Endothelial cell of umbilical vein (primary cell): Measurements from ENCODE around the gene ATP6V1B1. TPM values are rescaled to one million over a fixed set of nuclear protein-coding genes. Genes with fewer than 3 reads are reported as not detected.

Source experiments
- BruUV-seq: library from RNA; stranded (reverse); fragments of 400-500 nt; replicated peaks from 2 replicates; lab custom pipeline; 2021; lab: Mats Ljungman, UMichigan
- CTCF ChIA-PET: fragments of 300-600, 350-600 bp; sonication (Branson Sonifier 250); formaldehyde crosslinking; loops from one replicate; lab custom pipeline; 2021; ENCODE audit warnings: antibody characterized with exemption, inconsistent platforms; lab: Charles Lee
- POLR2A ChIA-PET: fragments of 300-600, 350-600 bp; sonication (Branson Sonifier 250); formaldehyde crosslinking; loops from one replicate; lab custom pipeline; 2021; ENCODE audit warnings: antibody characterized with exemption, inconsistent platforms; lab: Charles Lee
- DNase-seq: peaks from one replicate; pipeline ENCODE4 v3.0.0-alpha.2; 2011; ENCODE audit warnings: low read depth, low spot score
- FAIRE-seq: peaks from 2 replicates; lab custom pipeline; 2011; peaks lifted over from hg19 to GRCh38; lab: Jason Lieb, UNC
- H2AFZ ChIP-seq: 2 replicates; pipeline ENCODE4 v1.6.0; 2012; ENCODE audit warnings: low read depth, low read length, control low read depth, inconsistent platforms
- H3K27ac ChIP-seq: 2 replicates; pipeline ENCODE4 v1.5.1; 2011; ENCODE audit warnings: low read depth, mild to moderate bottlenecking, control low read depth, low read length, moderate library complexity; ENCODE audit not compliant: insufficient read depth
- H3K27me3 ChIP-seq, 2 experiments: 2 replicates each; pipeline versions ENCODE4 v1.6.0 to v1.6.1; 2011; ENCODE audit warnings: low read length in 2 of 2, mixed read lengths in 1 of 2; ENCODE audit not compliant: control insufficient read depth in 2 of 2, insufficient read depth in 2 of 2
- H3K36me3 ChIP-seq, 2 experiments: 2 replicates in 1 of 2; 3 replicates in 1 of 2; pipeline ENCODE4 v1.5.1; 2011; ENCODE audit warnings: low read length in 2 of 2, mild to moderate bottlenecking in 1 of 2, moderate library complexity in 1 of 2; ENCODE audit not compliant: control insufficient read depth in 2 of 2, insufficient read depth in 2 of 2; ENCODE audit errors: extremely low read depth in 1 of 2
- H3K4me1 ChIP-seq: 3 replicates; pipeline ENCODE4 v1.5.1; 2011; ENCODE audit warnings: mild to moderate bottlenecking, low read length; ENCODE audit not compliant: control insufficient read depth, insufficient read depth; ENCODE audit errors: extremely low read depth
- H3K4me2 ChIP-seq: 2 replicates; pipeline ENCODE4 v1.6.1; 2011; ENCODE audit warnings: low read length, control low read depth, mixed read lengths; ENCODE audit not compliant: insufficient read depth
- H3K4me3 ChIP-seq, 3 experiments: fragments of 200-600 bp in 1 of 3; sonication (generic), shearing (Covaris generic) in 1 of 3; replicated peaks in 1 of 3; 2 replicates each; pipeline ENCODE4 v1.5.1; 2011 to 2016; ENCODE audit warnings: control low read depth in 3 of 3, low read length in 3 of 3, mild to moderate bottlenecking in 2 of 3, inconsistent platforms in 1 of 3, low read depth in 1 of 3, moderate library complexity in 1 of 3; ENCODE audit not compliant: insufficient read depth in 1 of 3
- H3K79me2 ChIP-seq: 2 replicates; pipeline ENCODE4 v1.6.0; 2012; ENCODE audit warnings: low read length, inconsistent platforms; ENCODE audit not compliant: control insufficient read depth, insufficient read depth
- H3K9ac ChIP-seq: replicated peaks from 2 replicates; pipeline ENCODE3; 2011; ENCODE audit warnings: low read length, control low read depth; ENCODE audit not compliant: insufficient read depth; ENCODE audit errors: extremely low read depth
- H3K9me1 ChIP-seq: replicated peaks from 3 replicates; pipeline ENCODE4 v1.6.0; 2011; ENCODE audit warnings: mild to moderate bottlenecking, low read length; ENCODE audit not compliant: control insufficient read depth, insufficient read depth; ENCODE audit errors: extremely low read depth
- H3K9me3 ChIP-seq: replicated peaks from 2 replicates; pipeline ENCODE4 v1.5.1; 2012; ENCODE audit warnings: low read length, inconsistent platforms; ENCODE audit not compliant: control insufficient read depth, insufficient read depth
- H4K20me1 ChIP-seq: replicated peaks from 2 replicates; pipeline ENCODE3; 2011; ENCODE audit warnings: mild to moderate bottlenecking, low read length; ENCODE audit not compliant: control insufficient read depth, insufficient read depth; ENCODE audit errors: extremely low read depth
- EZH2 ChIP-seq: IDR thresholded peaks from 2 replicates; pipeline ENCODE4 v1.6.1; 2012; ENCODE audit warnings: borderline replicate concordance, low read depth, mild to moderate bottlenecking, moderate library complexity, low read length, inconsistent platforms; ENCODE audit not compliant: severe bottlenecking
- FOS ChIP-seq: IDR thresholded peaks from 2 replicates; pipeline ENCODE4 v1.6.1; 2011; ENCODE audit warnings: mild to moderate bottlenecking, low read length, moderate library complexity, borderline replicate concordance; ENCODE audit not compliant: insufficient read depth
- GATA2 ChIP-seq: IDR thresholded peaks from 2 replicates; pipeline ENCODE4 v1.7.0; 2011; ENCODE audit warnings: low read depth, mild to moderate bottlenecking, moderate library complexity, mixed read lengths, low read length; ENCODE audit not compliant: insufficient read length, insufficient read depth
- JUN ChIP-seq: IDR thresholded peaks from 2 replicates; pipeline ENCODE4 v1.6.1; 2011; ENCODE audit warnings: borderline replicate concordance, low read depth; ENCODE audit not compliant: insufficient read length, insufficient read depth
- MYC ChIP-seq: IDR thresholded peaks from one replicate; pipeline ENCODE4 v1.6.1; 2011; ENCODE audit warnings: mild to moderate bottlenecking, low read depth, low read length
- POLR2A ChIP-seq: IDR thresholded peaks from 2 replicates; pipeline ENCODE4 v1.6.1; 2012; ENCODE audit warnings: low read depth, mild to moderate bottlenecking, control low read depth, low read length
- POLR2AphosphoS5 ChIP-seq: IDR thresholded peaks from 2 replicates; pipeline ENCODE4 v1.6.1; 2012; ENCODE audit warnings: low read depth, mild to moderate bottlenecking, control low read depth, low read length, moderate library complexity; ENCODE audit not compliant: insufficient read depth
- dilution Hi-C: fragments of 300-500 bp; cut with MboI; formaldehyde crosslinking; loops from one replicate; pipeline ENCODE4 v1.15.0; 2019; ENCODE audit warnings: low sequenced_read_pairs; ENCODE audit not compliant: extremely low pct_ligation_motif_present
- intact Hi-C: fragments of 100-400 bp; cut with micrococcal nuclease; formaldehyde crosslinking; loops from one replicate; pipeline ENCODE4 v1.10.0; 2022
- polyA plus RNA-seq, 4 experiments: library from polyadenylated mRNA; depleted of rRNA in 3 of 4; stranded (reverse) in 3 of 4; unstranded in 1 of 4; fragments of >200 nt; gene quantifications; 2 replicates each; pipeline versions ENCODE4 v1.2.1 to v1.2.3, GENCODE V29; 2011 to 2012; ENCODE audit warnings: missing spikeins in 1 of 4
- total RNA-seq: library from RNA; stranded (reverse); gene quantifications from 2 replicates; pipeline ENCODE4 v1.2.3, GENCODE V29; 2021
- TF ChIP-seq, protein P1 (sequence below), 2 donors: IDR thresholded peaks; 1 replicate in 1 of 2; 2 replicates in 1 of 2; pipeline ENCODE4 v1.5.1; 2011; ENCODE audit warnings: low read length in 2 of 2, mild to moderate bottlenecking in 2 of 2, moderate library complexity in 2 of 2, control low read depth in 1 of 2, inconsistent platforms in 1 of 2, low read depth in 1 of 2; ENCODE audit not compliant: insufficient read depth in 1 of 2; ENCODE audit errors: extremely low read depth in 1 of 2
- TF ChIP-seq, protein P2 (sequence below): IDR thresholded peaks from 2 replicates; pipeline ENCODE4 v1.6.1; 2011; ENCODE audit not compliant: insufficient read depth, insufficient read length

The ATP6V1B1 gene
- total and polyA plus RNA-seq, 2 donors (not counting 3 experiments of a cell fraction or from before 2014, with no cell fraction given) = 0.77 TPM; not detected in 1

DNA sequence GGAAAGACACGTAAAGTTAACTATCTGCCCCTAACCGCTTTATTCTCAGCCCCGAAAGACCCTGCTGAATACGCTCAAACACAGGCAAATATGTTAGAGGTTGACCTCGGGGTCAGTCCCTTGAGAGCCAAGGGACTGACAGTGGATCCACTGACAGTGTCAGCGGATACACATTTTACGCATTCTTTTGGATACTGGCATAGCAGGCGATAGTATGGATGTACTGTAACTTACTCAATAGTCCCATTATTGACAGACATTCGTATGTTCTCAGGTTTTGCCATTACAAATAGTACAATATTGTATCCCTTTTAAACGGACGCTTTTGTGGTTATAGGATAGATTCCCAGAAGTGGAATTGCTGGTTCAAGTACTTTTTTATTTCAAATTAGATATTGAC lies 13.4 kb downstream of the ATP6V1B1 start:
- DNase-seq (no peak), FAIRE-seq (no peak)
- BruUV-seq = no TSS peak
- Histone ChIP-seq H3K4me3 (no peak overlapping the region), H3K27me3 (peaks cover 4 to 15% of the 10 kb centered on the region in 2 experiments), H3K27ac (no peak overlapping the region), H3K9me3 (no peaks in the 10 kb centered on the region), H3K4me2 (no peak overlapping the region), H3K36me3 (no peaks in the 10 kb centered on the region), H4K20me1 (no peaks in the 10 kb centered on the region), H3K79me2 (no peaks in the 10 kb centered on the region), H3K9me1 (no peaks in the 10 kb centered on the region), H2AFZ (no peak overlapping the region), H3K4me1 (peaks cover 13% of the 10 kb centered on the region), H3K9ac (no peak overlapping the region)
- intact Hi-C loops = loop anchor here (5.0 kb wide), 1 partner anchor 647 kb away; the partner anchor contains the start of gene FAM136A
- no peak for TF ChIP-seq GATA2
- no peak for TF ChIP-seq FOS
- TF ChIP-seq POLR2AphosphoS5 = no peak
- no peak for TF ChIP-seq JUN
- no peak for TF ChIP-seq POLR2A
- no peak for TF ChIP-seq EZH2
- no peak for TF ChIP-seq MYC
- TF ChIP-seq, protein P1, sequence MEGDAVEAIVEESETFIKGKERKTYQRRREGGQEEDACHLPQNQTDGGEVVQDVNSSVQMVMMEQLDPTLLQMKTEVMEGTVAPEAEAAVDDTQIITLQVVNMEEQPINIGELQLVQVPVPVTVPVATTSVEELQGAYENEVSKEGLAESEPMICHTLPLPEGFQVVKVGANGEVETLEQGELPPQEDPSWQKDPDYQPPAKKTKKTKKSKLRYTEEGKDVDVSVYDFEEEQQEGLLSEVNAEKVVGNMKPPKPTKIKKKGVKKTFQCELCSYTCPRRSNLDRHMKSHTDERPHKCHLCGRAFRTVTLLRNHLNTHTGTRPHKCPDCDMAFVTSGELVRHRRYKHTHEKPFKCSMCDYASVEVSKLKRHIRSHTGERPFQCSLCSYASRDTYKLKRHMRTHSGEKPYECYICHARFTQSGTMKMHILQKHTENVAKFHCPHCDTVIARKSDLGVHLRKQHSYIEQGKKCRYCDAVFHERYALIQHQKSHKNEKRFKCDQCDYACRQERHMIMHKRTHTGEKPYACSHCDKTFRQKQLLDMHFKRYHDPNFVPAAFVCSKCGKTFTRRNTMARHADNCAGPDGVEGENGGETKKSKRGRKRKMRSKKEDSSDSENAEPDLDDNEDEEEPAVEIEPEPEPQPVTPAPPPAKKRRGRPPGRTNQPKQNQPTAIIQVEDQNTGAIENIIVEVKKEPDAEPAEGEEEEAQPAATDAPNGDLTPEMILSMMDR (IDR thresholded peaks at IDR 0.05; ENCODE audit: extremely low read depth in 1 of 2, insufficient read depth in 1 of 2, low read depth in 1 of 2, low read length in 2 of 2) = no peak
- TF ChIP-seq, protein P2, sequence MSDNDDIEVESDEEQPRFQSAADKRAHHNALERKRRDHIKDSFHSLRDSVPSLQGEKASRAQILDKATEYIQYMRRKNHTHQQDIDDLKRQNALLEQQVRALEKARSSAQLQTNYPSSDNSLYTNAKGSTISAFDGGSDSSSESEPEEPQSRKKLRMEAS = no peak
- POLR2A ChIA-PET = interaction anchor here (1.0 kb wide), 1 partner anchor 9 kb away, joined by 3 read pairs; no protein-coding TSS in a partner anchor
- CTCF ChIA-PET = interaction anchor here (0.5 to 5.8 kb wide), 52 partner anchors 11 to 655 kb away, joined by 3 to 328 read pairs (median 5); partner anchors contain the start of genes ANKRD53, ATP6V1B1, CLEC4F and FAM136A
- dilution Hi-C loops = no loop called here
